Activated B cell treated with CpG ODN at 0.5 μM for 24 hours (primary cell): ENCODE results near the gene ADARB2. TPM values are rescaled to one million over a fixed set of nuclear protein-coding genes. Genes with fewer than 3 reads are reported as not detected.

Experiments used
- ATAC-seq: fragments of 200-7000 bp; cut with Tn5 transposase; one replicate; pipeline ENCODE4 v1.10.0; 2021; ENCODE audit warnings: low read depth, mild to moderate bottlenecking, moderate library complexity
- CTCF ChIA-PET: fragments of 350-600 bp; sonication (Branson Sonifier 250); formaldehyde crosslinking; loops from one replicate; lab custom pipeline; 2021; ENCODE audit warnings: antibody characterized with exemption; lab: Charles Lee
- POLR2A ChIA-PET: fragments of 350-600 bp; sonication (Branson Sonifier 250); formaldehyde crosslinking; loops from one replicate; lab custom pipeline; 2021; ENCODE audit warnings: antibody characterized with exemption; lab: Charles Lee
- DNase-seq: peaks from one replicate; pipeline ENCODE4 v3.0.0; 2022
- H3K27ac Mint-ChIP-seq: one replicate; pipeline ENCODE4 v1.8.0; 2020; ENCODE audit warnings: mixed read lengths
- H3K27me3 Mint-ChIP-seq: one replicate; pipeline ENCODE4 v1.8.0; 2021; ENCODE audit warnings: mixed read lengths
- H3K36me3 Mint-ChIP-seq: one replicate; pipeline ENCODE4 v1.8.0; 2021; ENCODE audit warnings: low read depth, mixed read lengths
- H3K4me1 Mint-ChIP-seq: one replicate; pipeline ENCODE4 v1.8.0; 2021; ENCODE audit warnings: mixed read lengths
- H3K4me3 Mint-ChIP-seq: one replicate; pipeline ENCODE4 v1.8.0; 2020; ENCODE audit warnings: mild to moderate bottlenecking, mixed read lengths
- H3K9me3 Mint-ChIP-seq: one replicate; pipeline ENCODE4 v1.8.0; 2020; ENCODE audit warnings: mixed read lengths
- intact Hi-C: fragments of 100-400 bp; cut with micrococcal nuclease; formaldehyde crosslinking; loops from one replicate; pipeline ENCODE4 v1.15.1; 2024
- total RNA-seq: library from RNA; stranded (reverse); gene quantifications from 2 replicates; pipeline ENCODE4 v1.2.3, GENCODE V29; 2022
- TF ChIP-seq, protein P1 (sequence below): fragments of 200-600 bp; IDR thresholded peaks from one replicate; pipeline ENCODE4 v1.8.0; 2022; ENCODE audit warnings: antibody characterized with exemption, mild to moderate bottlenecking

ADARB2 gene
- total RNA-seq, 1 donor from 2014 or later = 0.11 TPM

GRCh38 chr10:1195828-1196227 is 541.5 kb downstream of the ADARB2 start:
- Mint-ChIP-seq H3K9me3 (no peaks in the 10 kb centered on the region), H3K4me3 (no peak overlapping the region), H3K27ac (no peak overlapping the region), H3K27me3 (peaks cover 12% of the 10 kb centered on the region), H3K4me1 (no peaks in the 10 kb centered on the region), H3K36me3 (no peaks in the 10 kb centered on the region)
- DNase-seq (no peak), ATAC-seq (no peak)
- ChIA-PET POLR2A (no interaction called here), CTCF (no interaction called here)
- intact Hi-C loops = no loop called here
- TF ChIP-seq, protein P1, sequence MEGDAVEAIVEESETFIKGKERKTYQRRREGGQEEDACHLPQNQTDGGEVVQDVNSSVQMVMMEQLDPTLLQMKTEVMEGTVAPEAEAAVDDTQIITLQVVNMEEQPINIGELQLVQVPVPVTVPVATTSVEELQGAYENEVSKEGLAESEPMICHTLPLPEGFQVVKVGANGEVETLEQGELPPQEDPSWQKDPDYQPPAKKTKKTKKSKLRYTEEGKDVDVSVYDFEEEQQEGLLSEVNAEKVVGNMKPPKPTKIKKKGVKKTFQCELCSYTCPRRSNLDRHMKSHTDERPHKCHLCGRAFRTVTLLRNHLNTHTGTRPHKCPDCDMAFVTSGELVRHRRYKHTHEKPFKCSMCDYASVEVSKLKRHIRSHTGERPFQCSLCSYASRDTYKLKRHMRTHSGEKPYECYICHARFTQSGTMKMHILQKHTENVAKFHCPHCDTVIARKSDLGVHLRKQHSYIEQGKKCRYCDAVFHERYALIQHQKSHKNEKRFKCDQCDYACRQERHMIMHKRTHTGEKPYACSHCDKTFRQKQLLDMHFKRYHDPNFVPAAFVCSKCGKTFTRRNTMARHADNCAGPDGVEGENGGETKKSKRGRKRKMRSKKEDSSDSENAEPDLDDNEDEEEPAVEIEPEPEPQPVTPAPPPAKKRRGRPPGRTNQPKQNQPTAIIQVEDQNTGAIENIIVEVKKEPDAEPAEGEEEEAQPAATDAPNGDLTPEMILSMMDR = no peak

- CTCF ChIA-PET = no interaction called here
Measured at GRCh38 chr10:1194161-1194560, 543.2 kb downstream of the ADARB2 start.

GRCh38 chr10:1193561-1193960 is 543.8 kb downstream of the ADARB2 start:
- Mint-ChIP-seq H3K36me3 (no peaks in the 10 kb centered on the region), H3K27ac (no peak overlapping the region), H3K9me3 (no peaks in the 10 kb centered on the region), H3K4me3 (no peak overlapping the region), H3K4me1 (no peaks in the 10 kb centered on the region), H3K27me3 (peaks cover 12% of the 10 kb centered on the region)
- ATAC-seq (no peak), DNase-seq (no peak)
- ChIA-PET CTCF (no interaction called here), POLR2A (no interaction called here)
- TF ChIP-seq, protein P1 = no peak
- intact Hi-C loops = no loop called here

More at GRCh38 chr10:1194161-1194560, 543.2 kb downstream of the ADARB2 start:
- POLR2A ChIA-PET = no interaction called here
- intact Hi-C loops = no loop called here
- no peaks in the 10 kb centered on the region for H3K36me3 Mint-ChIP-seq
- H3K9me3 Mint-ChIP-seq = no peaks in the 10 kb centered on the region
- TF ChIP-seq, protein P1 = no peak
- peaks cover 12% of the 10 kb centered on the region for H3K27me3 Mint-ChIP-seq
- H3K4me3 Mint-ChIP-seq = no peak overlapping the region
- ATAC-seq = no peak
- DNase-seq = no peak
- no peaks in the 10 kb centered on the region for H3K4me1 Mint-ChIP-seq
- no peak overlapping the region for H3K27ac Mint-ChIP-seq

DNA sequence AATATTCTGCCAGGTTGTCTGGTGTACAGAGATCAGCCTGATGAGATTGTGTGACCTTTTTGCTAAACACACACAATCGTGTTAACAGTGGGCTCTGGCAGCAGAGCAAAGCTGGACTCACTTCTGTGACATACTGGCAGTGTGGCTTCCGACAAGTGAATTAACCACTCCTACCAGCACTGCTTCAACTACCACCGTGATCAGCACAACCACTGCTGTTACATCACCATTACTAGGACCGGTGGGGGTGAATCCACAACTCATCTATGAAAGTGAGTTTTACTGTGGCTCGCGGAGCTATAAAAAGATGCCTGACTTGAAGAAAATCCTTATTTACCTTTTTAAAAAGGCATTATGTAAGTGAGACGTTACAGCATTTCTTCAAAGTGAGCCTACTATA is 545.6 kb downstream of the ADARB2 start:
- ChIA-PET POLR2A (no interaction called here), CTCF (no interaction called here)
- Mint-ChIP-seq H3K27me3 (peaks cover 12% of the 10 kb centered on the region), H3K36me3 (no peaks in the 10 kb centered on the region), H3K27ac (no peak overlapping the region), H3K9me3 (no peaks in the 10 kb centered on the region), H3K4me1 (no peaks in the 10 kb centered on the region), H3K4me3 (no peak overlapping the region)
- ATAC-seq = no peak
- DNase-seq = no peak
- TF ChIP-seq, protein P1 = no peak
- intact Hi-C loops = no loop called here

- H3K27ac Mint-ChIP-seq = no peak overlapping the region
- ATAC-seq (no peak), DNase-seq (no peak)
- H3K36me3 Mint-ChIP-seq = no peaks in the 10 kb centered on the region
- H3K4me1 Mint-ChIP-seq = no peaks in the 10 kb centered on the region
- no peak overlapping the region for H3K4me3 Mint-ChIP-seq
- CTCF ChIA-PET = no interaction called here
- H3K27me3 Mint-ChIP-seq = peaks cover 8% of the 10 kb centered on the region
- no peaks in the 10 kb centered on the region for H3K9me3 Mint-ChIP-seq
- POLR2A ChIA-PET = no interaction called here
- intact Hi-C loops = no loop called here
- TF ChIP-seq, protein P1 = no peak
Measured at GRCh38 chr10:1190791-1191490, 546.4 kb downstream of the ADARB2 start.
